ENCODE measurements around the gene BMPR1A. TPM values are rescaled to one million over a fixed set of nuclear protein-coding genes. Genes with fewer than 3 reads are reported as not detected.
"Not testable (repeated sequence)": the region's sequence is repeated elsewhere in the genome, so short reads cannot be mapped to it uniquely, and the experiment has no call there.

Gene BMPR1A
- total RNA-seq, 1 experiment from 2014 or later = 104 TPM

DNA sequence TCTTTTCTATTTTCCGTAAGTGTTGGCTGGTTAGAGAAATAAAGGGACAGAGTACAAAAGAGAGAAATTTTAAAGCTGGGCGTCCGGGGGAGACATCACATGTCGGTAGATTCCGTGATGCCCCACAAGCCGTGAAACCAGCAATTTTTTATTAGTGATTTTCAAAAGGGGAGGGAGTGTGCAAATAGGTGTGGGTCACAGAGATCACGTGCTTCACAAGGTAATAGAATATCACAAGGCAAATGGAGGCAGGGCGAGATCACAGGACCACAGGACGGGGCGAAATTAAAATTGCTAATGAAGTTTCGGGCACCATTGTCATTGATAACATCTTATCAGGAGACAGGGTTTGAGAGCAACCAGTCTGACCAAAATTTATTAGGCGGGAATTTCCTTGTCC is 97.2 kb downstream of the BMPR1A start:
- CTCF ChIA-PET; H3K27me3 Mint-ChIP-seq (ENCODE audit: low read depth); DNase-seq (ENCODE audit: low spot score); H3K9me3 Mint-ChIP-seq; POLR2A ChIA-PET; ATAC-seq: not testable (repeated sequence)
- peak overlapping the region; percentile 31 for H3K4me3 Mint-ChIP-seq
- peak overlapping the region; percentile 94 for H3K27ac Mint-ChIP-seq
- TF ChIP-seq, protein P1, sequence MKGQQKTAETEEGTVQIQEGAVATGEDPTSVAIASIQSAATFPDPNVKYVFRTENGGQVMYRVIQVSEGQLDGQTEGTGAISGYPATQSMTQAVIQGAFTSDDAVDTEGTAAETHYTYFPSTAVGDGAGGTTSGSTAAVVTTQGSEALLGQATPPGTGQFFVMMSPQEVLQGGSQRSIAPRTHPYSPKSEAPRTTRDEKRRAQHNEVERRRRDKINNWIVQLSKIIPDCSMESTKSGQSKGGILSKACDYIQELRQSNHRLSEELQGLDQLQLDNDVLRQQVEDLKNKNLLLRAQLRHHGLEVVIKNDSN (CRISPR knock-in tag; IDR thresholded peaks at IDR 0.05) = peak; percentile 74
- TF ChIP-seq, protein P2, sequence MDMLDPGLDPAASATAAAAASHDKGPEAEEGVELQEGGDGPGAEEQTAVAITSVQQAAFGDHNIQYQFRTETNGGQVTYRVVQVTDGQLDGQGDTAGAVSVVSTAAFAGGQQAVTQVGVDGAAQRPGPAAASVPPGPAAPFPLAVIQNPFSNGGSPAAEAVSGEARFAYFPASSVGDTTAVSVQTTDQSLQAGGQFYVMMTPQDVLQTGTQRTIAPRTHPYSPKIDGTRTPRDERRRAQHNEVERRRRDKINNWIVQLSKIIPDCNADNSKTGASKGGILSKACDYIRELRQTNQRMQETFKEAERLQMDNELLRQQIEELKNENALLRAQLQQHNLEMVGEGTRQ (CRISPR knock-in tag; IDR thresholded peaks at IDR 0.05) = peak; percentile 82
- peaks cover 79% of the 10 kb centered on the region for H3K4me1 Mint-ChIP-seq
- peaks cover 23% of the 10 kb centered on the region for H3K36me3 Mint-ChIP-seq

DNA sequence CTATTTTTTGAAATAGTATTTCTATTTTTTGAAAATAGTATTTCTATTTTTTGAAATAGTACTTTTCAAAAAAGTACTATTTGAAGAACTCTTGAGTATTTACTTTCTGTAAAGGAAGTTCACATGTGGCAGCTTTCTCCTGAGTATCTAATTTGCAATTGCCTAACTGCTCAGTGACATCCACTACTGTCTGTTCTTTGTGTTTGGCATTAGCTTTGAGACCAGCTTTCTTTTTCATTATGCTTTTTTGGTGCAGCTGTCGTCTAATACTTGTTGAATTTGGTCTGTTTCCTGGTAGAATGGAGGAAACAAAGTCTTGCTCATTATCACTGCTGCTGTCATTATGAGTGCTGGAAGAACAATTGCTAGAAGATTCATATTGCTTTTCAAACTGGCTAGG is 99.1 kb downstream of the BMPR1A start:
- DNase-seq (ENCODE audit: low spot score) = no peak
- CTCF ChIA-PET = no interaction called here
- TF ChIP-seq, protein P3, sequence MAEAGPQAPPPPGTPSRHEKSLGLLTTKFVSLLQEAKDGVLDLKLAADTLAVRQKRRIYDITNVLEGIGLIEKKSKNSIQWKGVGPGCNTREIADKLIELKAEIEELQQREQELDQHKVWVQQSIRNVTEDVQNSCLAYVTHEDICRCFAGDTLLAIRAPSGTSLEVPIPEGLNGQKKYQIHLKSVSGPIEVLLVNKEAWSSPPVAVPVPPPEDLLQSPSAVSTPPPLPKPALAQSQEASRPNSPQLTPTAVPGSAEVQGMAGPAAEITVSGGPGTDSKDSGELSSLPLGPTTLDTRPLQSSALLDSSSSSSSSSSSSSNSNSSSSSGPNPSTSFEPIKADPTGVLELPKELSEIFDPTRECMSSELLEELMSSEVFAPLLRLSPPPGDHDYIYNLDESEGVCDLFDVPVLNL (CRISPR knock-in tag; IDR thresholded peaks at IDR 0.05; ENCODE audit: borderline replicate concordance, low read depth) = no peak
- TF ChIP-seq ETV6 (CRISPR knock-in tag; IDR thresholded peaks at IDR 0.05) (no peak), EMX1 (CRISPR knock-in tag; IDR thresholded peaks at IDR 0.05) (no peak), SMAD3 (CRISPR knock-in tag; IDR thresholded peaks at IDR 0.05; ENCODE audit: borderline replicate concordance) (no peak), ZBTB21 (CRISPR knock-in tag; IDR thresholded peaks at IDR 0.05; ENCODE audit: borderline replicate concordance) (no peak), CREM (CRISPR knock-in tag; IDR thresholded peaks at IDR 0.05) (no peak), SMAD4 (CRISPR knock-in tag; IDR thresholded peaks at IDR 0.05) (no peak), GRHL2 (CRISPR knock-in tag; IDR thresholded peaks at IDR 0.05; ENCODE audit: insufficient replicate concordance, severe bottlenecking) (no peak), MXD4 (CRISPR knock-in tag; IDR thresholded peaks at IDR 0.05; ENCODE audit: borderline replicate concordance) (no peak), NFYB (CRISPR knock-in tag; conservative IDR thresholded peaks at IDR 0.05; ENCODE audit: low read depth) (no peak), RELA (CRISPR knock-in tag; IDR thresholded peaks at IDR 0.05; ENCODE audit: borderline replicate concordance) (no peak), TCF7 (CRISPR knock-in tag; IDR thresholded peaks at IDR 0.05; ENCODE audit: low read depth) (no peak)
- TF ChIP-seq, protein P4, sequence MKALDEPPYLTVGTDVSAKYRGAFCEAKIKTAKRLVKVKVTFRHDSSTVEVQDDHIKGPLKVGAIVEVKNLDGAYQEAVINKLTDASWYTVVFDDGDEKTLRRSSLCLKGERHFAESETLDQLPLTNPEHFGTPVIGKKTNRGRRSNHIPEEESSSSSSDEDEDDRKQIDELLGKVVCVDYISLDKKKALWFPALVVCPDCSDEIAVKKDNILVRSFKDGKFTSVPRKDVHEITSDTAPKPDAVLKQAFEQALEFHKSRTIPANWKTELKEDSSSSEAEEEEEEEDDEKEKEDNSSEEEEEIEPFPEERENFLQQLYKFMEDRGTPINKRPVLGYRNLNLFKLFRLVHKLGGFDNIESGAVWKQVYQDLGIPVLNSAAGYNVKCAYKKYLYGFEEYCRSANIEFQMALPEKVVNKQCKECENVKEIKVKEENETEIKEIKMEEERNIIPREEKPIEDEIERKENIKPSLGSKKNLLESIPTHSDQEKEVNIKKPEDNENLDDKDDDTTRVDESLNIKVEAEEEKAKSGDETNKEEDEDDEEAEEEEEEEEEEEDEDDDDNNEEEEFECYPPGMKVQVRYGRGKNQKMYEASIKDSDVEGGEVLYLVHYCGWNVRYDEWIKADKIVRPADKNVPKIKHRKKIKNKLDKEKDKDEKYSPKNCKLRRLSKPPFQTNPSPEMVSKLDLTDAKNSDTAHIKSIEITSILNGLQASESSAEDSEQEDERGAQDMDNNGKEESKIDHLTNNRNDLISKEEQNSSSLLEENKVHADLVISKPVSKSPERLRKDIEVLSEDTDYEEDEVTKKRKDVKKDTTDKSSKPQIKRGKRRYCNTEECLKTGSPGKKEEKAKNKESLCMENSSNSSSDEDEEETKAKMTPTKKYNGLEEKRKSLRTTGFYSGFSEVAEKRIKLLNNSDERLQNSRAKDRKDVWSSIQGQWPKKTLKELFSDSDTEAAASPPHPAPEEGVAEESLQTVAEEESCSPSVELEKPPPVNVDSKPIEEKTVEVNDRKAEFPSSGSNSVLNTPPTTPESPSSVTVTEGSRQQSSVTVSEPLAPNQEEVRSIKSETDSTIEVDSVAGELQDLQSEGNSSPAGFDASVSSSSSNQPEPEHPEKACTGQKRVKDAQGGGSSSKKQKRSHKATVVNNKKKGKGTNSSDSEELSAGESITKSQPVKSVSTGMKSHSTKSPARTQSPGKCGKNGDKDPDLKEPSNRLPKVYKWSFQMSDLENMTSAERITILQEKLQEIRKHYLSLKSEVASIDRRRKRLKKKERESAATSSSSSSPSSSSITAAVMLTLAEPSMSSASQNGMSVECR (CRISPR knock-in tag; IDR thresholded peaks at IDR 0.05; ENCODE audit: borderline replicate concordance) = no peak
- TF ChIP-seq, protein P5, sequence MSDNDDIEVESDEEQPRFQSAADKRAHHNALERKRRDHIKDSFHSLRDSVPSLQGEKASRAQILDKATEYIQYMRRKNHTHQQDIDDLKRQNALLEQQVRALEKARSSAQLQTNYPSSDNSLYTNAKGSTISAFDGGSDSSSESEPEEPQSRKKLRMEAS (CRISPR knock-in tag; IDR thresholded peaks at IDR 0.05) = no peak
- TF ChIP-seq, protein P6, sequence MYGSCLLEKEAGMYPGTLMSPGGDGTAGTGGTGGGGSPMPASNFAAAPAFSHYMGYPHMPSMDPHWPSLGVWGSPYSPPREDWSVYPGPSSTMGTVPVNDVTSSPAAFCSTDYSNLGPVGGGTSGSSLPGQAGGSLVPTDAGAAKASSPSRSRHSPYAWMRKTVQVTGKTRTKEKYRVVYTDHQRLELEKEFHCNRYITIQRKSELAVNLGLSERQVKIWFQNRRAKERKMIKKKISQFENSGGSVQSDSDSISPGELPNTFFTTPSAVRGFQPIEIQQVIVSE (CRISPR knock-in tag; IDR thresholded peaks at IDR 0.05; ENCODE audit: borderline replicate concordance) = no peak
- TF ChIP-seq, protein P7, sequence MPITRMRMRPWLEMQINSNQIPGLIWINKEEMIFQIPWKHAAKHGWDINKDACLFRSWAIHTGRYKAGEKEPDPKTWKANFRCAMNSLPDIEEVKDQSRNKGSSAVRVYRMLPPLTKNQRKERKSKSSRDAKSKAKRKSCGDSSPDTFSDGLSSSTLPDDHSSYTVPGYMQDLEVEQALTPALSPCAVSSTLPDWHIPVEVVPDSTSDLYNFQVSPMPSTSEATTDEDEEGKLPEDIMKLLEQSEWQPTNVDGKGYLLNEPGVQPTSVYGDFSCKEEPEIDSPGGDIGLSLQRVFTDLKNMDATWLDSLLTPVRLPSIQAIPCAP (CRISPR knock-in tag; IDR thresholded peaks at IDR 0.05) = no peak
- TF ChIP-seq, protein P8, sequence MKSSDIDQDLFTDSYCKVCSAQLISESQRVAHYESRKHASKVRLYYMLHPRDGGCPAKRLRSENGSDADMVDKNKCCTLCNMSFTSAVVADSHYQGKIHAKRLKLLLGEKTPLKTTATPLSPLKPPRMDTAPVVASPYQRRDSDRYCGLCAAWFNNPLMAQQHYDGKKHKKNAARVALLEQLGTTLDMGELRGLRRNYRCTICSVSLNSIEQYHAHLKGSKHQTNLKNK (CRISPR knock-in tag; IDR thresholded peaks at IDR 0.05) = no peak
- TF ChIP-seq, protein P2 (CRISPR knock-in tag; IDR thresholded peaks at IDR 0.05) = no peak
- TF ChIP-seq, protein P9, sequence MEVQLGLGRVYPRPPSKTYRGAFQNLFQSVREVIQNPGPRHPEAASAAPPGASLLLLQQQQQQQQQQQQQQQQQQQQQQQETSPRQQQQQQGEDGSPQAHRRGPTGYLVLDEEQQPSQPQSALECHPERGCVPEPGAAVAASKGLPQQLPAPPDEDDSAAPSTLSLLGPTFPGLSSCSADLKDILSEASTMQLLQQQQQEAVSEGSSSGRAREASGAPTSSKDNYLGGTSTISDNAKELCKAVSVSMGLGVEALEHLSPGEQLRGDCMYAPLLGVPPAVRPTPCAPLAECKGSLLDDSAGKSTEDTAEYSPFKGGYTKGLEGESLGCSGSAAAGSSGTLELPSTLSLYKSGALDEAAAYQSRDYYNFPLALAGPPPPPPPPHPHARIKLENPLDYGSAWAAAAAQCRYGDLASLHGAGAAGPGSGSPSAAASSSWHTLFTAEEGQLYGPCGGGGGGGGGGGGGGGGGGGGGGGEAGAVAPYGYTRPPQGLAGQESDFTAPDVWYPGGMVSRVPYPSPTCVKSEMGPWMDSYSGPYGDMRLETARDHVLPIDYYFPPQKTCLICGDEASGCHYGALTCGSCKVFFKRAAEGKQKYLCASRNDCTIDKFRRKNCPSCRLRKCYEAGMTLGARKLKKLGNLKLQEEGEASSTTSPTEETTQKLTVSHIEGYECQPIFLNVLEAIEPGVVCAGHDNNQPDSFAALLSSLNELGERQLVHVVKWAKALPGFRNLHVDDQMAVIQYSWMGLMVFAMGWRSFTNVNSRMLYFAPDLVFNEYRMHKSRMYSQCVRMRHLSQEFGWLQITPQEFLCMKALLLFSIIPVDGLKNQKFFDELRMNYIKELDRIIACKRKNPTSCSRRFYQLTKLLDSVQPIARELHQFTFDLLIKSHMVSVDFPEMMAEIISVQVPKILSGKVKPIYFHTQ (CRISPR knock-in tag; IDR thresholded peaks at IDR 0.05) = no peak

More for the DNA sequence above, 99.1 kb downstream of the BMPR1A start:
- H3K27me3 Mint-ChIP-seq (ENCODE audit: low read depth) = no peaks in the 10 kb centered on the region
- peaks cover 70% of the 10 kb centered on the region for H3K4me1 Mint-ChIP-seq
- H3K36me3 Mint-ChIP-seq = peaks cover 34% of the 10 kb centered on the region
- no peaks in the 10 kb centered on the region for H3K9me3 Mint-ChIP-seq
- POLR2A ChIA-PET = interaction anchor here (0.6 kb wide), 2 partner anchors 20 to 433 kb away, joined by 7 to 8 read pairs; no protein-coding TSS in a partner anchor
- ATAC-seq = no peak
- H3K27ac Mint-ChIP-seq = peak overlapping the region; percentile 86
- H3K4me3 Mint-ChIP-seq = no peak overlapping the region
